Parathyroid adenoma (tissue), 2 donors: Measurements from ENCODE around the gene PTPRM.

Source experiments
- H2AFZ ChIP-seq: fragments of 300-600 bp; sonication (generic); one replicate; pipeline ENCODE4 v1.7.0; 2017; ENCODE audit warnings: antibody characterized with exemption, mild to moderate bottlenecking
- H3K27ac ChIP-seq: fragments of 300-600 bp; sonication (generic); one replicate; pipeline ENCODE4 v1.7.0; 2017
- H3K27me3 ChIP-seq: fragments of 300-600 bp; sonication (generic); one replicate; pipeline ENCODE4 v1.7.0; 2017; ENCODE audit warnings: low read length; ENCODE audit not compliant: control insufficient read depth, insufficient read depth
- H3K36me3 ChIP-seq: fragments of 300-600 bp; sonication (generic); one replicate; pipeline ENCODE4 v1.7.0; 2017; ENCODE audit warnings: low read length; ENCODE audit not compliant: control insufficient read depth, insufficient read depth
- H3K4me1 ChIP-seq: fragments of 300-600 bp; sonication (generic); one replicate; pipeline ENCODE4 v1.7.0; 2017; ENCODE audit warnings: control low read depth
- H3K4me2 ChIP-seq: fragments of 300-600 bp; sonication (generic); one replicate; pipeline ENCODE4 v1.7.0; 2017; ENCODE audit warnings: low read length
- H3K4me3 ChIP-seq: fragments of 300-600 bp; sonication (generic); one replicate; pipeline ENCODE4 v1.7.0; 2017; ENCODE audit warnings: low read depth, low read length
- H3K79me2 ChIP-seq: fragments of 300-600 bp; sonication (generic); one replicate; pipeline ENCODE4 v1.7.0; 2017; ENCODE audit warnings: control low read depth
- H3K9ac ChIP-seq: fragments of 300-600 bp; sonication (generic); one replicate; pipeline ENCODE4 v1.7.0; 2017; ENCODE audit warnings: mild to moderate bottlenecking
- H3K9me3 ChIP-seq: fragments of 300-600 bp; sonication (generic); one replicate; pipeline ENCODE4 v1.7.0; 2017; ENCODE audit warnings: low read length; ENCODE audit not compliant: control insufficient read depth
- CTCF ChIP-seq: fragments of 300-600 bp; sonication (generic); IDR thresholded peaks from one replicate; pipeline ENCODE4 v1.7.0; 2017; ENCODE audit warnings: antibody characterized with exemption, mild to moderate bottlenecking
- donor health status: primary hyperparathyroidism.

Gene PTPRM

GRCh38 chr18:7846335-7846734 lies 279.2 kb downstream of the PTPRM start:
- Histone ChIP-seq H2AFZ (no peak overlapping the region), H3K27ac (no peak overlapping the region)
- no peak for TF ChIP-seq CTCF

GRCh38 chr18:7847357-7848053 lies 280.4 kb downstream of the PTPRM start:
- Histone ChIP-seq H3K27ac (no peak overlapping the region), H3K36me3 (no peaks in the 10 kb centered on the region), H3K79me2 (peaks cover 14% of the 10 kb centered on the region), H3K9me3 (no peaks in the 10 kb centered on the region), H3K27me3 (no peaks in the 10 kb centered on the region), H2AFZ (no peak overlapping the region), H3K4me1 (no peaks in the 10 kb centered on the region), H3K4me2 (no peak overlapping the region), H3K9ac (no peak overlapping the region), H3K4me3 (no peak overlapping the region)
- no peak for TF ChIP-seq CTCF

More at GRCh38 chr18:7846335-7846734, 279.2 kb downstream of the PTPRM start:
- Histone ChIP-seq H3K4me1 (no peaks in the 10 kb centered on the region), H3K79me2 (peaks cover 14% of the 10 kb centered on the region), H3K36me3 (no peaks in the 10 kb centered on the region), H3K4me2 (no peak overlapping the region), H3K9me3 (no peaks in the 10 kb centered on the region), H3K27me3 (no peaks in the 10 kb centered on the region), H3K9ac (no peak overlapping the region), H3K4me3 (no peak overlapping the region)

- Histone ChIP-seq H3K4me1 (no peaks in the 10 kb centered on the region), H3K9ac (no peak overlapping the region), H2AFZ (no peak overlapping the region), H3K4me3 (no peak overlapping the region), H3K4me2 (no peak overlapping the region), H3K9me3 (no peaks in the 10 kb centered on the region), H3K27ac (no peak overlapping the region), H3K27me3 (no peaks in the 10 kb centered on the region), H3K79me2 (peaks cover 14% of the 10 kb centered on the region), H3K36me3 (no peaks in the 10 kb centered on the region)
- no peak for TF ChIP-seq CTCF
Measured at GRCh38 chr18:7848054-7848412, 280.9 kb downstream of the PTPRM start.

GRCh38 chr18:7850446-7850845 lies 283.3 kb downstream of the PTPRM start:
- no peak overlapping the region for H3K4me3 ChIP-seq
- TF ChIP-seq CTCF = no peak

GRCh38 chr18:7855028-7855427 lies 287.9 kb downstream of the PTPRM start:
- Histone ChIP-seq H3K9me3 (no peaks in the 10 kb centered on the region), H3K4me3 (no peak overlapping the region), H3K36me3 (no peaks in the 10 kb centered on the region), H3K9ac (no peak overlapping the region), H2AFZ (no peak overlapping the region), H3K79me2 (no peaks in the 10 kb centered on the region), H3K27me3 (no peaks in the 10 kb centered on the region), H3K4me2 (no peak overlapping the region), H3K4me1 (peaks cover 4% of the 10 kb centered on the region), H3K27ac (no peak overlapping the region)
- no peak for TF ChIP-seq CTCF

More at GRCh38 chr18:7850446-7850845, 283.3 kb downstream of the PTPRM start:
- no peak overlapping the region for H2AFZ ChIP-seq
- H3K36me3 ChIP-seq = no peaks in the 10 kb centered on the region
- H3K4me1 ChIP-seq = peaks cover 4% of the 10 kb centered on the region
- H3K9me3 ChIP-seq = no peaks in the 10 kb centered on the region
- no peak overlapping the region for H3K27ac ChIP-seq
- no peaks in the 10 kb centered on the region for H3K27me3 ChIP-seq
- no peak overlapping the region for H3K4me2 ChIP-seq
- no peak overlapping the region for H3K9ac ChIP-seq
- no peaks in the 10 kb centered on the region for H3K79me2 ChIP-seq
